ENCODE measurements around the gene COL27A1.

COL27A1 gene

GRCh38 chr9:114312513-114312875 is 157.2 kb downstream of the COL27A1 start:
- no peak for TF ChIP-seq CTCF (IDR thresholded peaks at IDR 0.05; ENCODE audit: insufficient read depth, missing control alignments)
- DNase-seq (ENCODE audit: insufficient read length, low spot score) (no peak), FAIRE-seq (no peak)

GRCh38 chr9:114313186-114313585 is 157.8 kb downstream of the COL27A1 start:
- DNase-seq (ENCODE audit: insufficient read length, low spot score) (no peak), FAIRE-seq (no peak)
- no peak for TF ChIP-seq CTCF (IDR thresholded peaks at IDR 0.05; ENCODE audit: insufficient read depth, missing control alignments)

- no peak for TF ChIP-seq CTCF (IDR thresholded peaks at IDR 0.05; ENCODE audit: insufficient read depth, missing control alignments)
- DNase-seq (ENCODE audit: insufficient read length, low spot score) = no peak
- FAIRE-seq = no peak
Measured at GRCh38 chr9:114314256-114314867, 159.0 kb downstream of the COL27A1 start.

GRCh38 chr9:114314881-114315722 is 159.8 kb downstream of the COL27A1 start:
- DNase-seq (ENCODE audit: insufficient read length, low spot score) = no peak
- no peak for FAIRE-seq
- TF ChIP-seq CTCF (IDR thresholded peaks at IDR 0.05; ENCODE audit: insufficient read depth, missing control alignments) = no peak

- DNase-seq (ENCODE audit: insufficient read length, low spot score) (no peak), FAIRE-seq (no peak)
- no peak for TF ChIP-seq CTCF (IDR thresholded peaks at IDR 0.05; ENCODE audit: insufficient read depth, missing control alignments)
Measured at GRCh38 chr9:114315723-114316363, 160.5 kb downstream of the COL27A1 start.

- no peak for TF ChIP-seq CTCF (IDR thresholded peaks at IDR 0.05; ENCODE audit: insufficient read depth, missing control alignments)
- no peak for DNase-seq (ENCODE audit: insufficient read length, low spot score)
- FAIRE-seq = no peak
Measured at GRCh38 chr9:114316605-114317230, 161.4 kb downstream of the COL27A1 start.
